Fibroblast of pulmonary artery (primary cell): Measurements from ENCODE around the gene LYSET.
"Not testable (repeated sequence)": the region's sequence is repeated elsewhere in the genome, so short reads cannot be mapped to it uniquely, and the experiment has no call there.

Experiments
- DNase-seq: peaks from one replicate; pipeline ENCODE4 v3.0.0-alpha.2; 2010; ENCODE audit warnings: low read depth
- H3K4me3 ChIP-seq: replicated peaks from 2 replicates; pipeline ENCODE4 v1.5.1; 2011; ENCODE audit warnings: low read depth, mild to moderate bottlenecking, control low read depth, low read length, moderate library complexity
- TF ChIP-seq, protein P1 (sequence below): IDR thresholded peaks from 2 replicates; pipeline ENCODE4 v1.5.1; 2011; ENCODE audit warnings: mild to moderate bottlenecking, control low read depth, low read length, inconsistent platforms; ENCODE audit errors: missing control alignments

LYSET gene

GRCh38 chr14:93148979-93149378 lies 36.1 kb upstream of the LYSET start:
- DNase-seq: no peak
- no peak overlapping the region for H3K4me3 ChIP-seq
- TF ChIP-seq, protein P1, sequence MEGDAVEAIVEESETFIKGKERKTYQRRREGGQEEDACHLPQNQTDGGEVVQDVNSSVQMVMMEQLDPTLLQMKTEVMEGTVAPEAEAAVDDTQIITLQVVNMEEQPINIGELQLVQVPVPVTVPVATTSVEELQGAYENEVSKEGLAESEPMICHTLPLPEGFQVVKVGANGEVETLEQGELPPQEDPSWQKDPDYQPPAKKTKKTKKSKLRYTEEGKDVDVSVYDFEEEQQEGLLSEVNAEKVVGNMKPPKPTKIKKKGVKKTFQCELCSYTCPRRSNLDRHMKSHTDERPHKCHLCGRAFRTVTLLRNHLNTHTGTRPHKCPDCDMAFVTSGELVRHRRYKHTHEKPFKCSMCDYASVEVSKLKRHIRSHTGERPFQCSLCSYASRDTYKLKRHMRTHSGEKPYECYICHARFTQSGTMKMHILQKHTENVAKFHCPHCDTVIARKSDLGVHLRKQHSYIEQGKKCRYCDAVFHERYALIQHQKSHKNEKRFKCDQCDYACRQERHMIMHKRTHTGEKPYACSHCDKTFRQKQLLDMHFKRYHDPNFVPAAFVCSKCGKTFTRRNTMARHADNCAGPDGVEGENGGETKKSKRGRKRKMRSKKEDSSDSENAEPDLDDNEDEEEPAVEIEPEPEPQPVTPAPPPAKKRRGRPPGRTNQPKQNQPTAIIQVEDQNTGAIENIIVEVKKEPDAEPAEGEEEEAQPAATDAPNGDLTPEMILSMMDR: no peak

DNA sequence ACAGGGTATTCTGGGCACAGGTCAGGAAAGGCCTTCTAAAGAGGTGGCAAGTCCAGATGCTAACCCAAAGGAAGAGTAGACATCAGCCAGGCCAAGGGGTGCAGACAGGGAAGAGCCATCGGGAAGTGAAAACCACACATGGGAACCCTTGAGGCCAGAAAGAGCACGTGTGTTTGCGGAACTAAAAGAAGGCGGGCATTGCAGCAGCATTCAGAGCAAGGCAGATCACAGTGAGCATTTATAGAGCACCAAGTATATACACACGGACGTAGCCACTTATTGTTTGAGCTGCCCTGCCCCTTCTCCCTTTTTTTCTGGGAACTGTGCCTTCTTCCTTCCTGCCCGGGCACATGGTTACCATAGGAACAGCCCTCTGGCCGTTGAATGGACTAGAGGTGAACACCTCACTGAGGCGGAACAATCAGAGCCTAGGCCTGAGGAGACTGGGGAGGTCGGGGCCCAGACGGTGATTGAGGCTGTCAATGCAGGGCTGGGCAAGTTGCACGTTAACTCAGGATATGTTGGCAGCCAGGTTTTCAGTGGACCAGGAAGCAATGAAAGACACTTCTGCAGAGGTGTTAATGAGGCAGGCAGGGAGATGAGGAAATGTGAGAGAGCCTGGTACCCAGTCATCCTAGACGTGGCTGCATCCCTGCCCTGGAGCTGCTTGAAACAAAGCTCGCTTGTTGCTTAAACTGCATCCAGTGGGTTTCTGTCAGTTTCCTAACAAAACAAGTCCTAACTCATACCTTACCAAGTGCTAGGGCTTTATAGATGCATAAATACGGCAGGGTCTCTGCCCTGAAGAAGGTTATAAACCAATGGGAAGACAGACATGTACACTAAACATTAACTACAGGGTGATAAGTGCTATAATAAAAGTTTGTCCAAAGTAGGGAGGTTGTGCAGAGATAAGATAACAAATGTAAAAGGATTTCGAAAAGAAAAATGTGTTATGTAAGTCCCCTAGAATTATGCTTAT lies 34.6 kb upstream of the LYSET start:
- no peak for DNase-seq
- TF ChIP-seq, protein P1: no peak

GRCh38 chr14:93153121-93153520 lies 32.0 kb upstream of the LYSET start:
- no peak overlapping the region for H3K4me3 ChIP-seq
- TF ChIP-seq, protein P1: no peak
- DNase-seq: no peak

More for the DNA sequence above, 34.6 kb upstream of the LYSET start:
- no peak overlapping the region for H3K4me3 ChIP-seq

DNA sequence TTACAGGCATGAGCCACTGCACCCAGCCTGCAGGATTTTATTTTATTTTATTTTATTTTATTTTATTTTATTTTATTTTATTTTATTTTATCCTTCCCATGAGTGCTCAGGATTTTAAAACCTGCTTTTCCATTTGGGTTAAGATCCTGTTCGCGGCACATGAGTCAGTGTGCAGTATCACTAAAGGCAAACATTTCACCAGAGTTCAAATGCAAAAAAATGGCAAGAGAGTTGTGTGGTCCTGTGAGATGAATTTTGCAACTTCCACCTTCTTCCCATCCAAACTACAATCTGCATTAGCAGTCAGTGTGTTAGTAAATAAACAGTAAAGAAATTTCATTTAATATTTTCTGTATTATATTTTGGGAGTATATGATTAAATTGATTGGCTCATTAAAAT lies 29.4 kb upstream of the LYSET start:
- DNase-seq: no peak
- no peak overlapping the region for H3K4me3 ChIP-seq

DNA sequence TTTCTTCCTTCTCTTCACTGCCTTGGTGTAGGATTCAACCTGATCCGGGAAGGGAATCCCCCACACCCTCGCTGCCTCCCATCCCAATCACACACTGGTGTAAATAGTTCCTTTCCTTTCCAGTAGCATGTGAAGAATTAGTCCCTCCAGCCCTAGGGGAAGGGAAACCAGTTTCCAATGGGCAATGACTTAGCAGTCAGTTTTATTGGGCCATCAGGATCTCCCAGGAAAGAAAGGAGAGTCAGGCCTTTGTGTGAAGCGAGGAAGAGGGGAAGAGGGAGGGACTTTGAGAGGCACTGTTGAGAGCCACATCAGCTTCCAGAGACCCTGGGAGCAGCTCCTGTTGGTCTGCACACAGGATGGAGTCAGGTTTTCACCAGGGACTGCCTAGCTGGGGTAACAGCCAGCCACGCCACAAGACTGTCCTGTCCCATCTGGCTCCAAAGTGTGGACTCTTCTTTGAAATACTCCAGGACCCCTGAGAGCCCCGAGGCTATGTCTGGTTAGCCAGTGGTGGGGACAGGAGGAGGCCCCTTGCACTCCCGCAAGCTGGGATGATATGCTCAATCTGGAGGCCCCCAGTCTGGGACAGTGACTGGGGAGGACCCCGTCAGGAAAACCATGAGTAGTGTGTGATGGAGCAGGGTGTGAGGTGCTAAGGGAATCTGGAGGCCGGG lies 28.3 kb upstream of the LYSET start:
- TF ChIP-seq, protein P1: no peak
- DNase-seq: no peak
- no peak overlapping the region for H3K4me3 ChIP-seq

More for the DNA sequence above, 29.4 kb upstream of the LYSET start:
- TF ChIP-seq, protein P1: no peak

DNA sequence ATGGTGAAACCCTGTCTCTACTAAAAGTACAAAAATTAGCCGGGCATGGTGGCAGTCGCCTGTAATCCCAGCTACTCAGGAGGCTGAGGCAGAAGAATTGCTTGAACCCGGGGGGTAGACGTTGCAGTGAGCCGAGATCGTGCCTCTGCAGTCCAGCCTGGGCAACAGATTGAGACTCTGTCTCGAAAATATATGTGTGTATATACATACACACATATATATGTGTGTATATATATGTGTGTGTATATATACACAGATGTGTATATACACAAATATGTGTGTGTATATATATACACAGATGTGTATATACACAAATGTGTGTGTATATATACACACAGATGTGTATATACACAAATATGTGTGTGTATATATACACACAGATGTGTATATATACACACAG lies 26.8 kb upstream of the LYSET start:
- DNase-seq, H3K4me3 ChIP-seq: not testable (repeated sequence)

DNA sequence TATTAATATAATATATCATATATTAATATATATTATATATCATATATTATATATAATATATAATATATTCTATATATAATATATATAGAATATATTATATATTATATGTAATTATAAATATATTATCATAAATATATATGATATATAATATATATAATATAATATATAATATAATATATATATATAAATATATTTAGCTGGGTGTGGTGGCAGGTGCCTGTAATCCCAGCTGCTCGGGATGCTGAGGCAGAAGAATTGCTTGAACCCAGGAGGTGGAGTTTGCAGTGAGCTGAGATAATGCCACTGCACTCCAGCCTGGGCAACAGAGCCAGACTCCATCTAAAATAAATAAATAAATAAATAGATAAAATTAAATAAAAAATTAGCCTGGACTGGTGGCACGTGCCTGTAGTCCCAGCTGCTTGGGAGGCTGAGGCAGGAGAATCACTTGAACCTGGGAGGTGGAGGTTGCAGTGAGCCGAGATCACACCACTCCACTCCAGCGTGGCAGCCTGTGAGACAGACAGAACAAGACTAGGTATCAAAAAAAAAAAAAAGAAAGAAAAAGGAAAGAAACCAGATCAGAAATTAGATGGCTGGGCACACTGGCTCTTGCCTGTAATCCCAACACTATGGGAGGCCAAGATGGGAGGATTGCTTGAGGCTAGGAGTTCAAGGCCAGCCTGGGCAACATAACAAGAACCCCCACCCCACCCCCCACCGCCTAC lies 25.3 kb upstream of the LYSET start:
- not testable (repeated sequence) for DNase-seq, H3K4me3 ChIP-seq
